GM12873 (cell line): Measurements from ENCODE around the gene OR6B3.

Experiments
- CTCF ChIP-seq: IDR thresholded peaks from 2 replicates; pipeline ENCODE4 v1.5.1; 2012; ENCODE audit warnings: low read depth, mild to moderate bottlenecking, moderate library complexity, low read length, control low read depth; ENCODE audit not compliant: insufficient read depth; ENCODE audit errors: missing control alignments

The OR6B3 gene

GRCh38 chr2:240023792-240024191, 29.5 kb downstream of the OR6B3 start:
- no peak for TF ChIP-seq CTCF

GRCh38 chr2:240021488-240022104, 31.7 kb downstream of the OR6B3 start:
- peak; percentile 95 for TF ChIP-seq CTCF

GRCh38 chr2:240018071-240018750, 35.1 kb downstream of the OR6B3 start:
- no peak for TF ChIP-seq CTCF

GRCh38 chr2:240014327-240014726, 39.0 kb downstream of the OR6B3 start:
- TF ChIP-seq CTCF, result no peak

- TF ChIP-seq CTCF, result peak; percentile 25
Measured at GRCh38 chr2:240013343-240013742, 40.0 kb downstream of the OR6B3 start.

- no peak for TF ChIP-seq CTCF
Measured at GRCh38 chr2:240002983-240003382, 50.3 kb downstream of the OR6B3 start.

GRCh38 chr2:240000671-240001070, 52.6 kb downstream of the OR6B3 start:
- TF ChIP-seq CTCF, result no peak
